ENCODE results near the gene STH. TPM values are rescaled to one million over a fixed set of nuclear protein-coding genes. Genes with fewer than 3 reads are reported as not detected.
"Not testable (repeated sequence)": the region's sequence is repeated elsewhere in the genome, so short reads cannot be mapped to it uniquely, and the experiment has no call there.

STH gene
- total and polyA plus RNA-seq, 7 donors = not detected

DNA sequence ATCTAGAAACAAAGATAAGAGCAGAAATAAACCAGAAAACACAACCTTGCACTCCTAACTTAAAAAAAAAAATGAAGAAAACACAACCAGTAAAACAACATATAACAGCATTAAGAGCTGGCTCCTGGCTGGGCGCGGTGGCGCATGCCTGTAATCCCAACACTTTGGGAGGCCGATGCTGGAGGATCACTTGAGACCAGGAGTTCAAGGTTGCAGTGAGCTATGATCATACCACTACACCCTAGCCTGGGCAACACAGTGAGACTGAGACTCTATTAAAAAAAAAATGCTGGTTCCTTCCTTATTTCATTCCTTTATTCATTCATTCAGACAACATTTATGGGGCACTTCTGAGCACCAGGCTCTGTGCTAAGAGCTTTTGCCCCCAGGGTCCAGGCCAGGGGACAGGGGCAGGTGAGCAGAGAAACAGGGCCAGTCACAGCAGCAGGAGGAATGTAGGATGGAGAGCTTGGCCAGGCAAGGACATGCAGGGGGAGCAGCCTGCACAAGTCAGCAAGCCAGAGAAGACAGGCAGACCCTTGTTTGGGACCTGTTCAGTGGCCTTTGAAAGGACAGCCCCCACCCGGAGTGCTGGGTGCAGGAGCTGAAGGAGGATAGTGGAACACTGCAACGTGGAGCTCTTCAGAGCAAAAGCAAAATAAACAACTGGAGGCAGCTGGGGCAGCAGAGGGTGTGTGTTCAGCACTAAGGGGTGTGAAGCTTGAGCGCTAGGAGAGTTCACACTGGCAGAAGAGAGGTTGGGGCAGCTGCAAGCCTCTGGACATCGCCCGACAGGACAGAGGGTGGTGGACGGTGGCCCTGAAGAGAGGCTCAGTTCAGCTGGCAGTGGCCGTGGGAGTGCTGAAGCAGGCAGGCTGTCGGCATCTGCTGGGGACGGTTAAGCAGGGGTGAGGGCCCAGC, 2.6 kb downstream of the STH start:
- WGBS, 2 donors = 74 to 81% methylated on average over 13 of the region's 13 CpGs
- no peaks in the 10 kb centered on the region for H3K9me3 ChIP-seq
- H3K27ac ChIP-seq = no peak overlapping the region
- H3K4me1 ChIP-seq = peaks cover 0 to 19% (median 8%) of the 10 kb centered on the region in 4 donors
- no peak for TF ChIP-seq EP300 (IDR thresholded peaks at IDR 0.05)
- no peak for TF ChIP-seq POLR2AphosphoS5 (IDR thresholded peaks at IDR 0.05)
- TF ChIP-seq, protein P1, sequence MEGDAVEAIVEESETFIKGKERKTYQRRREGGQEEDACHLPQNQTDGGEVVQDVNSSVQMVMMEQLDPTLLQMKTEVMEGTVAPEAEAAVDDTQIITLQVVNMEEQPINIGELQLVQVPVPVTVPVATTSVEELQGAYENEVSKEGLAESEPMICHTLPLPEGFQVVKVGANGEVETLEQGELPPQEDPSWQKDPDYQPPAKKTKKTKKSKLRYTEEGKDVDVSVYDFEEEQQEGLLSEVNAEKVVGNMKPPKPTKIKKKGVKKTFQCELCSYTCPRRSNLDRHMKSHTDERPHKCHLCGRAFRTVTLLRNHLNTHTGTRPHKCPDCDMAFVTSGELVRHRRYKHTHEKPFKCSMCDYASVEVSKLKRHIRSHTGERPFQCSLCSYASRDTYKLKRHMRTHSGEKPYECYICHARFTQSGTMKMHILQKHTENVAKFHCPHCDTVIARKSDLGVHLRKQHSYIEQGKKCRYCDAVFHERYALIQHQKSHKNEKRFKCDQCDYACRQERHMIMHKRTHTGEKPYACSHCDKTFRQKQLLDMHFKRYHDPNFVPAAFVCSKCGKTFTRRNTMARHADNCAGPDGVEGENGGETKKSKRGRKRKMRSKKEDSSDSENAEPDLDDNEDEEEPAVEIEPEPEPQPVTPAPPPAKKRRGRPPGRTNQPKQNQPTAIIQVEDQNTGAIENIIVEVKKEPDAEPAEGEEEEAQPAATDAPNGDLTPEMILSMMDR (IDR thresholded peaks at IDR 0.05) = no peak
- no peak for TF ChIP-seq POLR2A (IDR thresholded peaks at IDR 0.05)
- H3K4me3 ChIP-seq = no peak overlapping the region
- no peaks in the 10 kb centered on the region for H3K27me3 ChIP-seq
- DNase-seq = no peak
- peaks cover 0 to 3% (median 0%) of the 10 kb centered on the region in 4 donors for H3K36me3 ChIP-seq
- intact Hi-C loops (cut with DNase I) = loop anchor here (2.0 to 10.0 kb wide), 2 partner anchors 211 to 283 kb away; no protein-coding TSS in a partner anchor

- peak; percentile 84 for DNase-seq
- H3K4me1 ChIP-seq = peaks cover 0 to 19% (median 8%) of the 10 kb centered on the region in 4 donors
- H3K36me3 ChIP-seq = no peaks in the 10 kb centered on the region
- TF ChIP-seq, protein P1 (IDR thresholded peaks at IDR 0.05) = peak; percentile 84 to 97 (median 94)
- no peak for TF ChIP-seq POLR2A (IDR thresholded peaks at IDR 0.05)
- no peak overlapping the region for H3K4me3 ChIP-seq
- 24 to 25% methylated on average over 8 of the region's 8 CpGs for WGBS, 2 donors
- no peaks in the 10 kb centered on the region for H3K9me3 ChIP-seq
- no peak overlapping the region for H3K27ac ChIP-seq
- intact Hi-C loops (cut with DNase I) = loop anchor here (2.0 to 10.0 kb wide), 2 partner anchors 210 to 282 kb away; no protein-coding TSS in a partner anchor
- H3K27me3 ChIP-seq = no peaks in the 10 kb centered on the region
Observed at GRCh38 chr17:46002311-46002972, 3.4 kb downstream of the STH start.

GRCh38 chr17:46002973-46003316, 3.9 kb downstream of the STH start:
- no peak overlapping the region for H3K27ac ChIP-seq
- no peak for DNase-seq
- no peaks in the 10 kb centered on the region for H3K9me3 ChIP-seq
- intact Hi-C loops (cut with DNase I) = loop anchor here (2.0 to 10.0 kb wide), 2 partner anchors 210 to 282 kb away; no protein-coding TSS in a partner anchor
- 59 to 66% methylated on average over 7 of the region's 7 CpGs for WGBS, 2 donors
- no peaks in the 10 kb centered on the region for H3K27me3 ChIP-seq
- TF ChIP-seq, protein P1 (IDR thresholded peaks at IDR 0.05) = no peak
- TF ChIP-seq POLR2AphosphoS5 (IDR thresholded peaks at IDR 0.05) (no peak), POLR2A (IDR thresholded peaks at IDR 0.05) (no peak), EP300 (IDR thresholded peaks at IDR 0.05) (no peak)
- H3K36me3 ChIP-seq = no peaks in the 10 kb centered on the region
- peaks cover 0 to 19% (median 8%) of the 10 kb centered on the region in 4 donors for H3K4me1 ChIP-seq
- H3K4me3 ChIP-seq = no peak overlapping the region

- H3K4me3 ChIP-seq = no peak overlapping the region
- WGBS, 2 donors = 13 to 48% methylated on average over 6 of the region's 6 CpGs
- no peaks in the 10 kb centered on the region for H3K9me3 ChIP-seq
- H3K4me1 ChIP-seq = peaks cover 0 to 19% (median 8%) of the 10 kb centered on the region in 4 donors
- intact Hi-C loops (cut with DNase I) = loop anchor here (2.0 to 10.0 kb wide), 2 partner anchors 209 to 281 kb away; no protein-coding TSS in a partner anchor
- DNase-seq = peak; percentile 76
- peak overlapping the region in 1 of 4 donors; percentile 5 for H3K27ac ChIP-seq
- H3K27me3 ChIP-seq = no peaks in the 10 kb centered on the region
- no peaks in the 10 kb centered on the region for H3K36me3 ChIP-seq
- TF ChIP-seq EP300 (IDR thresholded peaks at IDR 0.05) (no peak), POLR2A (IDR thresholded peaks at IDR 0.05) (no peak), POLR2AphosphoS5 (IDR thresholded peaks at IDR 0.05) (no peak)
- TF ChIP-seq, protein P1 (IDR thresholded peaks at IDR 0.05) = no peak
Observed at GRCh38 chr17:46003907-46004748, 5.1 kb downstream of the STH start.

- not testable (repeated sequence) for H3K9me3 ChIP-seq, H3K36me3 ChIP-seq, H3K27me3 ChIP-seq, H3K27ac ChIP-seq, DNase-seq, H3K4me3 ChIP-seq
- 87 to 97% methylated on average over 1 of the region's 1 CpG for WGBS, 2 donors
- intact Hi-C loops (cut with DNase I) = loop anchor here (10.0 kb wide), 1 partner anchor 279 kb away; no protein-coding TSS in a partner anchor
- peaks cover 0 to 19% (median 8%) of the 10 kb centered on the region in 4 donors for H3K4me1 ChIP-seq
Observed at GRCh38 chr17:46006082-46006481, 7.0 kb downstream of the STH start.

Data from sigmoid colon (tissue), 7 donors.